BJ (cell line): ENCODE measurements around the gene CREB3L2. TPM values are rescaled to one million over a fixed set of nuclear protein-coding genes. Genes with fewer than 3 reads are reported as not detected.

ENCODE experiments used
- CTCF ChIA-PET: fragments of 350-600 bp; formaldehyde crosslinking; extraction: SDS; loops from one replicate; lab custom pipeline; 2021; ENCODE audit warnings: antibody characterized with exemption, inconsistent platforms; lab: Yijun Ruan, JAX
- POLR2A ChIA-PET: fragments of 300-600 bp; sonication (Branson Sonifier 250); formaldehyde crosslinking; extraction: SDS; loops from one replicate; lab custom pipeline; 2021; ENCODE audit warnings: antibody characterized with exemption; lab: Charles Lee
- DNase-seq: peaks from one replicate; pipeline ENCODE4 v3.0.0-alpha.2; 2011; ENCODE audit warnings: low read depth
- H3K27me3 ChIP-seq: 2 replicates; pipeline ENCODE4 v1.6.0; 2011; ENCODE audit warnings: low read length; ENCODE audit not compliant: control insufficient read depth, insufficient read depth
- H3K36me3 ChIP-seq: 2 replicates; pipeline ENCODE4 v1.5.1; 2011; ENCODE audit warnings: low read length; ENCODE audit not compliant: control insufficient read depth, insufficient read depth
- H3K4me3 ChIP-seq: 2 replicates; pipeline ENCODE4 v1.5.1; 2011; ENCODE audit warnings: low read depth, mild to moderate bottlenecking, control low read depth, low read length
- polyA plus RNA-seq: library from polyadenylated mRNA; depleted of rRNA; stranded (reverse); fragments of >200 nt; gene quantifications from 2 replicates; pipeline ENCODE4 v1.2.3, GENCODE V29; 2011
- TF ChIP-seq, protein P1 (sequence below): IDR thresholded peaks from 2 replicates; pipeline ENCODE4 v1.5.1; 2011; ENCODE audit warnings: low read depth, mild to moderate bottlenecking, control low read depth, inconsistent platforms, low read length, moderate library complexity; ENCODE audit not compliant: insufficient read depth

Gene CREB3L2
- polyA plus RNA-seq, 1 experiment, result 62.2 TPM

DNA sequence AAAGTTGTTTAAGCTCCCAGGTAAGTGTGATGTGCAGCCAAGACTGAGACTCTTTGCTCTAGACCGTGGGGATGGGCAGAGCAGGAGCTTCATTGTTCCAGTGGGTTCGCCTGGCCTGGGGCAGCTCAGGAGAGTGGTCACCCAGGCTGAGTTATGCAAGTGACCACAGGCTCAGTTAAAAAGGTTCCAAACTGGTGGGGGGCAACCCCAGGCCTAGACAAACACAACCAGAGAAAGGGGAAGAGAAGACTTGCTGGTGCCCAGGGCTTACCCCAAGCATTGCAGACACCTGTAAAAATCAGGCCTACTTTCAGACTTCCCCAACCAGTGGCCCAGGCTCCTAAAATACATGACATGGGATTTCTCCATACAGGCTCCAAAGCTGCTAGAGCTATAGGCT lies 21.6 kb downstream of the CREB3L2 start:
- H3K4me3 ChIP-seq, result no peak overlapping the region
- POLR2A ChIA-PET, result no interaction called here
- TF ChIP-seq, protein P1, sequence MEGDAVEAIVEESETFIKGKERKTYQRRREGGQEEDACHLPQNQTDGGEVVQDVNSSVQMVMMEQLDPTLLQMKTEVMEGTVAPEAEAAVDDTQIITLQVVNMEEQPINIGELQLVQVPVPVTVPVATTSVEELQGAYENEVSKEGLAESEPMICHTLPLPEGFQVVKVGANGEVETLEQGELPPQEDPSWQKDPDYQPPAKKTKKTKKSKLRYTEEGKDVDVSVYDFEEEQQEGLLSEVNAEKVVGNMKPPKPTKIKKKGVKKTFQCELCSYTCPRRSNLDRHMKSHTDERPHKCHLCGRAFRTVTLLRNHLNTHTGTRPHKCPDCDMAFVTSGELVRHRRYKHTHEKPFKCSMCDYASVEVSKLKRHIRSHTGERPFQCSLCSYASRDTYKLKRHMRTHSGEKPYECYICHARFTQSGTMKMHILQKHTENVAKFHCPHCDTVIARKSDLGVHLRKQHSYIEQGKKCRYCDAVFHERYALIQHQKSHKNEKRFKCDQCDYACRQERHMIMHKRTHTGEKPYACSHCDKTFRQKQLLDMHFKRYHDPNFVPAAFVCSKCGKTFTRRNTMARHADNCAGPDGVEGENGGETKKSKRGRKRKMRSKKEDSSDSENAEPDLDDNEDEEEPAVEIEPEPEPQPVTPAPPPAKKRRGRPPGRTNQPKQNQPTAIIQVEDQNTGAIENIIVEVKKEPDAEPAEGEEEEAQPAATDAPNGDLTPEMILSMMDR, result no peak
- no peaks in the 10 kb centered on the region for H3K27me3 ChIP-seq
- H3K36me3 ChIP-seq, result no peaks in the 10 kb centered on the region; the same call in 1 of the 2 replicates
- DNase-seq, result no peak
- CTCF ChIA-PET, result interaction anchor here (1.1 to 5.2 kb wide), 2 partner anchors 12 to 21 kb away, joined by 3 to 34 read pairs; partner anchors contain the start of gene CREB3L2

DNA sequence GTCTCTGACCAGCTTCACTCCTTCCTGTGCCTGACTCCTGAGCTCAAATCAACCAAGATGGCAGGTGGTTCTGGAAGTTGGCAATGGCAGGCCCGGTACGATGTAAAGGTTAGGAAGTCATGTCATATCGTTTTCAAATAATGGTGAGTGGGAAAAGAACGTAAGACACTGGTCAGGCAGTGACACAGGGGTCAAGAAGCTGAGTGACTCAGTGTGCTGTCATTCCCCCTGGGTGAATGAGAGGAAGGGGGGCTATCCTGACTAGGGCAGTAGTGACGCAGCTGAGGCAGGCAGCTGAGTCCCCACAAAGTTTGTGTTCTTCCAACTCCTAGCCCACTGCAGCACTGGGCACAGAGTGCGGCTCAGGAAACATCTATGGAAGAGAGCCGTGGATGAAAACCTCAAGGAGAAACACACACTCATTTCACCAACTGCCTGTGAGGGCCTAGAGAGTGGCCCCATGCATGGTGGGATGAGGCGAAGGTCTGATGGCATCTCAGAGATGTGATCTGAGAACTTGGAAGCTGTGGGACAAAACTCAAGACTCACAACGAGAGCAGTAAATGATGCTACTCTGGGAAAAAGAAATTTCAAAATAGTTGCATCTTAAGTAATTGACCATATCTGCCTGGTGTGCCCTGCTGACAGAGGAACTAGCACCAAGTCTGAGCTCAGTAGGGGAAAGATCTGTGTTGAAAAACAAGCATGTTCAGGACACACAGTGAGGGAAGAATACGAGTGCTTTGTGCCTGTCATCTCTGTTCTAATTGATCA lies 23.2 kb downstream of the CREB3L2 start:
- DNase-seq, result peak; percentile 87
- no peak overlapping the region for H3K4me3 ChIP-seq
- CTCF ChIA-PET, result interaction anchor here (0.5 to 5.2 kb wide), 10 partner anchors 9 to 526 kb away, joined by 3 to 34 read pairs (median 3); partner anchors contain the start of gene CREB3L2
- H3K27me3 ChIP-seq, result no peaks in the 10 kb centered on the region
- TF ChIP-seq, protein P1, result no peak
- no peaks in the 10 kb centered on the region; the same call in 1 of the 2 replicates for H3K36me3 ChIP-seq
- POLR2A ChIA-PET, result no interaction called here

DNA sequence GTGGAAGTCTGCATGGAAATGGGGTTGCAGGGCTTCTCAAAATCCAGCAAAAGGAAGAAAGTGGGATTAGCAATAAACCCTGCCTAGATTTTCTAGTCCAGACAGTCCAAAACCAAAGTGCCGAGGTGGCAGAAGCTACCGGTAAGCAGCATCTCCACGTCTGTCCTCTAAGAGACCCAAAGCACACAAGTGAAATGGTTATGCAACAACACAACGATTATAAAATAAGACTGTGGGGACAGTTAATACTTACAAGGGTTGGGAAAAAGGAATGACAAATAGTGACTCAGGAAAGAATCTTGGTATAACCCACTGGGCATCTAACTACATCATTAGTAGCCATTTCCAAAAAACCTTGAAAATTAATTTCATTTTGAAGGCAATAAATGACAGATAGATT lies 24.7 kb downstream of the CREB3L2 start:
- TF ChIP-seq, protein P1, result no peak
- POLR2A ChIA-PET, result no interaction called here
- DNase-seq, result no peak
- Histone ChIP-seq H3K27me3 (no peaks in the 10 kb centered on the region), H3K36me3 (no peaks in the 10 kb centered on the region), H3K4me3 (no peak overlapping the region)
- CTCF ChIA-PET, result no interaction called here

DNA sequence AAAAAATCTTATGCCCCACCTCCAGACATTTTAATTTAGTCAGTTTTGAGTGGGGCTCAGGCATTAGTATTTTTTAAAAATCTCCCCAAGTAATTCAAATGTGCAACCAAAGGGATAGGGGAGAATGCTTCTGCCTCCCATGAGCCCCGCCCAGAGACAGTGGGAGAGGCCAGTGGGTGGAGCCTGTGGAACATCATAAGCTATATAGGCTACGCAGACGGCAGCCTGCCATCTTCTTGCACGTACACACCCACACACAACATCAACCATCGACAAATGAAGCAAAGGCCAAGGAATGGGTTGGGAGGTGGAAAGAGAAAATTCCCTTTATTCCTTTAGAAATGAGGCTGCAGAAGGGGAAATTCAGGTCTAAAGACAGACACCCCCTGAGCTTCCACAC lies 25.2 kb downstream of the CREB3L2 start:
- ChIA-PET CTCF (no interaction called here), POLR2A (no interaction called here)
- no peaks in the 10 kb centered on the region for H3K36me3 ChIP-seq
- no peaks in the 10 kb centered on the region for H3K27me3 ChIP-seq
- TF ChIP-seq, protein P1, result no peak
- H3K4me3 ChIP-seq, result no peak overlapping the region
- no peak for DNase-seq

DNA sequence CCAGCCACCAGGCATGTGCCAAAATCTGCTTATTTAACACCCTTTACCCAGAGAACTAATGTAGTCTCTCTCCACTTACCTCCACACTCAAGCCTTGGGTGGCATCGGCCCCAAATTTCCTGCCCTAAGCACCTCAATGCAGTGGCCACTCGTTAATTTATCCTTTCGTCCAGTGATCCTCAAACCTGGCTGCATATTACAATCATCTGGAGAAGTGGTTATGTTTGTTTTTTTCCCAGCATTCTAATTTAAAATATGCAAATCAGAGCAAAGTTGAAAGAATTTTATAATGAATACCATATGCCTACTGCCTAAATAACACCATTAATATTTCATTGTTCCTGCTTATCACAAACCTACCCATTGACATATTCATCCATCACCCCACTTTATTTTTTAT lies 25.7 kb downstream of the CREB3L2 start:
- TF ChIP-seq, protein P1, result no peak
- DNase-seq, result no peak
- POLR2A ChIA-PET, result no interaction called here
- Histone ChIP-seq H3K4me3 (no peak overlapping the region), H3K36me3 (no peaks in the 10 kb centered on the region), H3K27me3 (no peaks in the 10 kb centered on the region)
- CTCF ChIA-PET, result interaction anchor here (0.6 to 1.7 kb wide), 3 partner anchors 25 to 72 kb away, joined by 3 to 8 read pairs (median 7); partner anchors contain the start of gene CREB3L2
